ENCODE results near the gene TRPC4AP. TPM values are rescaled to one million over a fixed set of nuclear protein-coding genes. Genes with fewer than 3 reads are reported as not detected.
"Not testable (repeated sequence)": the region's sequence is repeated elsewhere in the genome, so short reads cannot be mapped to it uniquely, and the experiment has no call there.

Gene TRPC4AP
- polyA plus RNA-seq, 4 donors, result 64.4 to 72.0 (median 69.2) TPM

- DNase-seq (ENCODE audit: low read depth in 4 of 4, low spot score in 2 of 4), result no peak
Measured at GRCh38 chr20:35106827-35107380, 14.3 kb upstream of the TRPC4AP start.

- no peak for DNase-seq (ENCODE audit: low read depth in 4 of 4, low spot score in 2 of 4)
Measured at GRCh38 chr20:35104685-35105295, 12.2 kb upstream of the TRPC4AP start.

- DNase-seq (ENCODE audit: low read depth in 4 of 4, low spot score in 2 of 4), result no peak
Measured at GRCh38 chr20:35101620-35102019, 9.0 kb upstream of the TRPC4AP start.

GRCh38 chr20:35093267-35093884 lies 769 bp upstream of the TRPC4AP start:
- DNase-seq (ENCODE audit: low read depth in 4 of 4, low spot score in 2 of 4), result no peak

GRCh38 chr20:35091816-35092523 lies 637 bp downstream of the TRPC4AP start:
- peak; percentile 17 to 25 (median 20) for DNase-seq (ENCODE audit: low read depth in 4 of 4, low spot score in 2 of 4)

- DNase-seq (ENCODE audit: low read depth in 4 of 4, low spot score in 2 of 4), result no peak
Measured at GRCh38 chr20:35088231-35089145, 4.1 kb downstream of the TRPC4AP start.

GRCh38 chr20:35087791-35088190 lies 4.8 kb downstream of the TRPC4AP start:
- no peak for DNase-seq (ENCODE audit: low read depth in 4 of 4, low spot score in 2 of 4)

GRCh38 chr20:35087355-35087754 lies 5.3 kb downstream of the TRPC4AP start:
- no peak for DNase-seq (ENCODE audit: low read depth in 4 of 4, low spot score in 2 of 4)

- no peak for DNase-seq (ENCODE audit: low read depth in 4 of 4, low spot score in 2 of 4)
Measured at GRCh38 chr20:35085477-35086225, 7.0 kb downstream of the TRPC4AP start.

GRCh38 chr20:35084998-35085397 lies 7.6 kb downstream of the TRPC4AP start:
- no peak for DNase-seq (ENCODE audit: low read depth in 4 of 4, low spot score in 2 of 4)

- DNase-seq (ENCODE audit: low read depth in 4 of 4, low spot score in 2 of 4), result not testable (repeated sequence)
Measured at GRCh38 chr20:35080348-35080642, 12.3 kb downstream of the TRPC4AP start.

GRCh38 chr20:35079472-35080347 lies 12.9 kb downstream of the TRPC4AP start:
- DNase-seq (ENCODE audit: low read depth in 4 of 4, low spot score in 2 of 4), result no peak

GRCh38 chr20:35077872-35078271 lies 14.7 kb downstream of the TRPC4AP start:
- no peak for DNase-seq (ENCODE audit: low read depth in 4 of 4, low spot score in 2 of 4)

- no peak for DNase-seq (ENCODE audit: low read depth in 4 of 4, low spot score in 2 of 4)
Measured at GRCh38 chr20:35077341-35077740, 15.3 kb downstream of the TRPC4AP start.

- DNase-seq (ENCODE audit: low read depth in 4 of 4, low spot score in 2 of 4), result not testable (repeated sequence)
Measured at GRCh38 chr20:35071436-35072153, 21.0 kb downstream of the TRPC4AP start.

- DNase-seq (ENCODE audit: low read depth in 4 of 4, low spot score in 2 of 4), result no peak
Measured at GRCh38 chr20:35066194-35066593, 26.4 kb downstream of the TRPC4AP start.

GRCh38 chr20:35065181-35065580 lies 27.4 kb downstream of the TRPC4AP start:
- no peak for DNase-seq (ENCODE audit: low read depth in 4 of 4, low spot score in 2 of 4)

- DNase-seq (ENCODE audit: low read depth in 4 of 4, low spot score in 2 of 4), result no peak
Measured at GRCh38 chr20:35063168-35063567, 29.4 kb downstream of the TRPC4AP start.
